ENCODE data around the gene GALR1. TPM values are rescaled to one million over a fixed set of nuclear protein-coding genes. Genes with fewer than 3 reads are reported as not detected.

Gene GALR1
- total RNA-seq, 3 donors from 2014 or later (not counting 1 experiment from before 2014, with no cell fraction given), result not detected

DNA sequence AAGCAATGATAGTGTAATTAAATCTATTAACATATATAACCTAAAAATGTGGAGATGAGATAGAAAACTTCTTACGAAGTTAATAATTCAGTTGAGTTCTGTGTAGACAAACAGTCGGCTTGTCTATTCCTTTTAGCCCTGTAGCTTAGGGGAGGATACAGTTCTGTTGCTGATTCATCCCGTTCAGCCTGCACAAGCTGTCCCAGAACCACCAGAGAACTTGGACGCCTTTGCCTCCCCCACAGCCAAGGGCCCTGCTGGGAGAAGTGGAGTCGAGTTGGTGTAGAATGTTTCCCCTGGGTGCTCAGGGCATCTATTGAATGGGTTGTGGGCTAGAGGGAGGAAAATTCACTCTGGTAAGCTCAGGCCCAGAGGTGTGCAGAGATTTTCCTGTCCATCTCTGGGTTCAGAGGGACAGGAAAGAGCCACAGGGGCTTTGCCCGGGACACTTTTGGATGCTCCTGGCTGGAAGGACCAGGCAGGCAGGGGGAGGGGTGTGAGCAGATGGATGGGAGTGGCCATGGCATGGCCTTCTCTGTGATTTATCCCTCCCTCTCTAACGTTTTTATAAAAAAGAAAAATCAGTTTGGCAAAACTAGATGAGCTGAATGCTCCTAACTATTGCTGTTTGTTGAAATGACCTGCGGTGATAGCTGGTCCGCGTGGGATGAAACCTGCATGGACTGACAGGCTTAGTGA lies 42.8 kb upstream of the GALR1 start:
- no peaks in the 10 kb centered on the region for H3K27me3 Mint-ChIP-seq (ENCODE audit: low read depth in 2 of 2)
- H3K27ac ChIP-seq (ENCODE audit: low read length), result no peak overlapping the region
- H3K36me3 ChIP-seq (ENCODE audit: control insufficient read depth, insufficient read depth, low read length), result no peaks in the 10 kb centered on the region
- H3K4me3 Mint-ChIP-seq, result no peak overlapping the region
- no peaks in the 10 kb centered on the region for H3K36me3 Mint-ChIP-seq
- peaks cover 38% of the 10 kb centered on the region for H3K4me1 ChIP-seq (ENCODE audit: control insufficient read depth, insufficient read depth, low read length)
- peaks cover 43 to 46% of the 10 kb centered on the region in 2 donors for H3K4me1 Mint-ChIP-seq
- WGBS (ENCODE audit: insufficient coverage), result 95% methylated on average over 9 of the region's 10 CpGs
- H3K9me3 Mint-ChIP-seq, result no peaks in the 10 kb centered on the region
- H3K4me3 ChIP-seq (ENCODE audit: low read length), result no peak overlapping the region
- TF ChIP-seq, protein P1, sequence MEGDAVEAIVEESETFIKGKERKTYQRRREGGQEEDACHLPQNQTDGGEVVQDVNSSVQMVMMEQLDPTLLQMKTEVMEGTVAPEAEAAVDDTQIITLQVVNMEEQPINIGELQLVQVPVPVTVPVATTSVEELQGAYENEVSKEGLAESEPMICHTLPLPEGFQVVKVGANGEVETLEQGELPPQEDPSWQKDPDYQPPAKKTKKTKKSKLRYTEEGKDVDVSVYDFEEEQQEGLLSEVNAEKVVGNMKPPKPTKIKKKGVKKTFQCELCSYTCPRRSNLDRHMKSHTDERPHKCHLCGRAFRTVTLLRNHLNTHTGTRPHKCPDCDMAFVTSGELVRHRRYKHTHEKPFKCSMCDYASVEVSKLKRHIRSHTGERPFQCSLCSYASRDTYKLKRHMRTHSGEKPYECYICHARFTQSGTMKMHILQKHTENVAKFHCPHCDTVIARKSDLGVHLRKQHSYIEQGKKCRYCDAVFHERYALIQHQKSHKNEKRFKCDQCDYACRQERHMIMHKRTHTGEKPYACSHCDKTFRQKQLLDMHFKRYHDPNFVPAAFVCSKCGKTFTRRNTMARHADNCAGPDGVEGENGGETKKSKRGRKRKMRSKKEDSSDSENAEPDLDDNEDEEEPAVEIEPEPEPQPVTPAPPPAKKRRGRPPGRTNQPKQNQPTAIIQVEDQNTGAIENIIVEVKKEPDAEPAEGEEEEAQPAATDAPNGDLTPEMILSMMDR (IDR thresholded peaks at IDR 0.05), result no peak
- ATAC-seq, result no peak
- H3K27ac Mint-ChIP-seq, result peak overlapping the region; percentile 47 to 96
- H3K9me3 ChIP-seq (ENCODE audit: control insufficient read depth, insufficient read depth, low read length), result no peaks in the 10 kb centered on the region
- intact Hi-C loops (cut with micrococcal nuclease), result loop anchor here (5.0 kb wide), 1 partner anchor 60 kb away; no protein-coding TSS in a partner anchor
- no peak for DNase-seq
- no peaks in the 10 kb centered on the region for H3K27me3 ChIP-seq (ENCODE audit: control insufficient read depth, insufficient read depth, low read length)

GRCh38 chr18:77207540-77207939 lies 42.1 kb upstream of the GALR1 start:
- H3K36me3 ChIP-seq (ENCODE audit: control insufficient read depth, insufficient read depth, low read length), result no peaks in the 10 kb centered on the region
- H3K9me3 Mint-ChIP-seq, result no peaks in the 10 kb centered on the region
- H3K27me3 Mint-ChIP-seq (ENCODE audit: low read depth in 2 of 2), result no peaks in the 10 kb centered on the region
- H3K27ac Mint-ChIP-seq, result peak overlapping the region; percentile 47 to 96
- no peak overlapping the region for H3K4me3 Mint-ChIP-seq
- H3K4me1 Mint-ChIP-seq, result peaks cover 45 to 47% of the 10 kb centered on the region in 2 donors
- H3K27ac ChIP-seq (ENCODE audit: low read length), result no peak overlapping the region
- H3K9me3 ChIP-seq (ENCODE audit: control insufficient read depth, insufficient read depth, low read length), result no peaks in the 10 kb centered on the region
- H3K36me3 Mint-ChIP-seq, result no peaks in the 10 kb centered on the region
- WGBS (ENCODE audit: insufficient coverage), result 66% methylated on average over 10 of the region's 10 CpGs
- peaks cover 41% of the 10 kb centered on the region for H3K4me1 ChIP-seq (ENCODE audit: control insufficient read depth, insufficient read depth, low read length)
- ATAC-seq (peak; percentile 61 to 74 (median 74)), DNase-seq (peak in 1 of 2 donors; percentile 82)
- TF ChIP-seq, protein P1 (IDR thresholded peaks at IDR 0.05), result peak; percentile 49
- H3K27me3 ChIP-seq (ENCODE audit: control insufficient read depth, insufficient read depth, low read length), result no peaks in the 10 kb centered on the region
- H3K4me3 ChIP-seq (ENCODE audit: low read length), result no peak overlapping the region
- intact Hi-C loops (cut with micrococcal nuclease), result loop anchor here (5.0 kb wide), 1 partner anchor 60 kb away; no protein-coding TSS in a partner anchor

DNA sequence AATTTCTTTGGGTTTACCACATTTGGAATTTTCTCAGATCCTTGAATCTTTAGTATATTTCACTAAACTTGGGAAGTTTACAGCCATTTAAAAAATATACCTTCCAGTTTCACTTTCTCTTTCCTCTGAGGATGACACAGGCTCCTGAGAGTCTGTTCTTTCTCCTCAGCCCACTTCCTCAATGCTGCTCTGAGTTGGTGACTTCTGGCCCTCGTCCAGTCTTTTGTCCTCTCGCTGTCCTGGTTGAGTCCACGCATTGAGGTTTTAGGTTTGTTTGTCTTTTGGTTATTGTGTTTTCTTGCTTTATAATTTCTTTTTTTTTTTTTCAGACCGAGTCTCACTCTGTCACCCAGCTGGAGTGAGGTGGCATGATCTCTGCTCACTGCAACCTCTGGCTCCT lies 40.7 kb upstream of the GALR1 start:
- H3K36me3 Mint-ChIP-seq, result no peaks in the 10 kb centered on the region
- H3K9me3 Mint-ChIP-seq, result no peaks in the 10 kb centered on the region
- Histone ChIP-seq H3K27me3 (ENCODE audit: control insufficient read depth, insufficient read depth, low read length) (no peaks in the 10 kb centered on the region), H3K27ac (ENCODE audit: low read length) (peak overlapping the region; percentile 86), H3K4me1 (ENCODE audit: control insufficient read depth, insufficient read depth, low read length) (peaks cover 41% of the 10 kb centered on the region), H3K9me3 (ENCODE audit: control insufficient read depth, insufficient read depth, low read length) (no peaks in the 10 kb centered on the region), H3K36me3 (ENCODE audit: control insufficient read depth, insufficient read depth, low read length) (no peaks in the 10 kb centered on the region), H3K4me3 (ENCODE audit: low read length) (peak overlapping the region; percentile 37)
- intact Hi-C loops (cut with micrococcal nuclease), result loop anchor here (2.0 to 5.0 kb wide), 2 partner anchors 62 to 82 kb away; no protein-coding TSS in a partner anchor
- H3K4me3 Mint-ChIP-seq, result peak overlapping the region; percentile 90
- peak; percentile 79 to 84 (median 80) for ATAC-seq
- TF ChIP-seq, protein P1 (IDR thresholded peaks at IDR 0.05), result no peak
- H3K27me3 Mint-ChIP-seq (ENCODE audit: low read depth in 2 of 2), result no peaks in the 10 kb centered on the region
- 0% methylated on average over 3 of the region's 4 CpGs for WGBS (ENCODE audit: insufficient coverage)
- H3K4me1 Mint-ChIP-seq, result peaks cover 45 to 47% of the 10 kb centered on the region in 2 donors
- DNase-seq, result peak in 1 of 2 donors; percentile 72
- peak overlapping the region; percentile 95 to 96 for H3K27ac Mint-ChIP-seq

Measured in natural killer cell (primary cell).